Activated CD4-positive, alpha-beta T cell treated with anti-CD3 and anti-CD28 coated beads, Interleukin-2, amount 50 U/mL, for 1 hour (primary cell): ENCODE measurements around the gene OR52E2.
"Not testable (repeated sequence)": the region's sequence is repeated elsewhere in the genome, so short reads cannot be mapped to it uniquely, and the experiment has no call there.

Experiments used
- DNase-seq: peaks from one replicate; pipeline ENCODE4 v3.0.0-alpha.2; 2020

OR52E2 gene

DNA sequence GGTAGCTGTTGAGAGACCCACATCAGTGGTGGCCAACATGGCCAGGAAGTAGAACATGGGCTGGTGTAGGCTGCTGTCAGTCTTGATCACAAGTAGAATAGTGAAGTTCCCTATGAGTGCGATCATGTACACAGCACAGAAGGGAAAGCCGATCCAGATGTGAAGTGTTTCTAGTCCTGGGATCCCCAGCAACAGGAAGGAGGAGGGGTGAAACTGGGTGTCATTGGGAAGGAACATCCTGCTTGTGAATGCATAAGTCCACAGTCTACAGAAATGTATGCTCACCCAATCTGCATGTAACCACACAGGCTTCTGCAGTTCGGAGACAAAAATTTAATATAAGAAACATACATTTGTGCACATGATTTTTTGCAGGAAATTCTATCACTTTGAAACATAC is at the start of gene OR52E2:
Gene OR52E2, minus strand, starts transcription at position 237 of the 400 bp plus-strand sequence. Its CDS starts 0 bp downstream, at position 237.
- no peak for DNase-seq

DNA sequence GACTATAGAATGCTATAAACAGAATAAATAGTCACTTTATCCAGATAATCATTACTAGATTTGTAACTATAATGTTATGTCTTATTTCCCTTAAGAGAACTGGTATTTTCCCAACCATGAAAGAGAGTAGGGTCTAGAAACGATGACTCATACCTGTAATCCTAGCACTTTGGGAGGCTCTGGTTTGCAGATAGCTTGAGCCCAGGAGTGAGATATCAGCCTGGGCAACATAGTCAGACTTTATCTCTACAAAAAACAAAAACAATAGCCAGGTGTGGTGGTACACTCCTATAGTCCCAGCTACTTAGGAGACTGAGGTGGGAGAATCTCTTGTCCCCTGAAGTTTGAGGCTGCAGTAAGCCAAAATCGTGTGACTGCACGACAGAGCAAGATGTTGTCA is 47.9 kb upstream of the OR52E2 start:
- no peak for DNase-seq

DNA sequence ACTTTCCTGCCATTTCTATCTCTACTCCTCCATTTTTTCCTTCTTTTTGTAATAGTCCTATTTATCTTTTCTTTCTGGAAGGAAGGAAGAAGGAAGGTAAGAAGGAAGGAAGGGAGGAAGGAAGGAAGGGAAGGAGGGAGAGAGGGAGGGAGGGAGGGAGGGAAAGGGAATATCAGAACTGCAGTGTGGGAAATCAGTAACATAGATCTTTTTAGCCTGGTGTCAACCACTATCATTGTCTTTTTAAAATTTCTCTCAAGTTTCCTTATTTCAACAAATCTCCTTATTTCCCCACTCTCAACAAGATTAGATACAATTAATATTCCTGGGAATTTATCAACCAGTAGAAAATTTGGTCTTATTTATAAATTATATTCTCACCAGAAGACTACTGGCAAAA is 43.6 kb upstream of the OR52E2 start:
- no peak for DNase-seq

DNA sequence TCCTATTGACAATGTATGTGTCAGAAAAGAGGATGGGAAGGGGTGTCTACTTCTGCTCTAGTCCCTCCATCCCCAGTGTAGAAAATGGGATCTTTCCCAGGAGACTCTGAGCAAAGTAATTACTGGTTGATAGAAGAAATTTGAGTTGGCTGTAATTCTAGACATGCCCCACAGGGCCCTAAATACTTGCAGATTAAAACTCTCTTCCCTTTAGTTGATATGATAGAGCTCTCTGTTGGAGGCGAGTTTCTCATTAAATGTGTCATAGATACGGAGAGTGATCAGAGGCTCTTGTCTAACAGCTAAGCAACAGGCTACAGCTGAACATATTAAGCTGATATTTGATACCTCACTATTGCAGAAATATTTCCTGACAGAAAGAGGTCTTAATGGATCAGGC is 42.8 kb upstream of the OR52E2 start:
- DNase-seq: no peak

DNA sequence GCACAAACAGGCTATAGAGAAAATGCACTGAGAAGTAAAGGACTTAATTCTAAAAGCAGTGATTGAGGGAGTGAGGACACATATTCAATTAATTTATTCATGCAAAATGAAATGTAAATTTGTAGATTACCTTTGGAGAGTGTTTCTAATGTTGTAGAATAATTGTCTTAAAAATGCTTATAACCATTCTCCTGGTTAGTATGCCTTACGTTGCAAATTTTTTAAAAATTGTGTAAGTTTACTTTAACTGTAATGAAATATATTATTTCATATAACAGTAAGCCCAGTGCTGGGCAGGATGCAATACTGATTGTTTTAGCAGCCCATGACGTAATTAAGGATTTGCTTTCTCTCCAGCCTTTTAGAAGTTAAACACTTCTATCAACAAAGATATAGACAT is 36.6 kb upstream of the OR52E2 start:
- DNase-seq: no peak

DNA sequence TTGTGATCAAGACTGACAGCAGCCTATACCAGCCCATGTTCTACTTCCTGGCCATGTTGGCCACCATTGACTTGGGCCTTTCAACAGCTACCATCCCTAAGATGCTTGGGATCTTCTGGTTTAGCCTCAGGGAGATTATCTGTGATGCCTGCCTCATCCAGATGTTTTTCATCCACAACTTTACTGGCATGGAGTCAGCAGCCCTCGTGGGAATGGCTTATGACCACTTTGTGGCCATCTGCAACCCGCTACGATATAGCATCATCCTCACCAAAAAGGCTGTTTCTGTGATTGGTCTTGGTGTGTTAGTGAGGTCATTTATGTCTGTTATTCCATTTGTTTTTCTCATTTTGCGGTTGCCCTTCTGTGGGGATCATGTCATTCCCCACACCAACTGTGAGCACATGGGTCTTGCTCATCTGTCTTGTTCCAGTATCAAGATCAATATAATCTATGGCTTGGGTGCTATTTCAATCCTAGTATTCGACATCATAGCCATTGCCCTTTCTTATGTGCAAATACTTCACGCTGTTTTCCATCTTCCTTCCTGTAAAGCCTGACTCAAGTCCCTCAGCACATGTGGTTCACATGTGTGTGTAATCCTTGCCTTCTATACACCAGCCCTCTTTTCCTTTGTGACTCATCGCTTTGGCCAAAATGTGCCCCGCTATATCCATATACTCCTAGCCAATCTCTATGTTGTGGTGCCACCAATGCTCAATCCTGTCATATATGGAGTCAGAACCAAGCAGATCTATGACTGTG is 33.6 kb upstream of the OR52E2 start:
- no peak for DNase-seq

DNA sequence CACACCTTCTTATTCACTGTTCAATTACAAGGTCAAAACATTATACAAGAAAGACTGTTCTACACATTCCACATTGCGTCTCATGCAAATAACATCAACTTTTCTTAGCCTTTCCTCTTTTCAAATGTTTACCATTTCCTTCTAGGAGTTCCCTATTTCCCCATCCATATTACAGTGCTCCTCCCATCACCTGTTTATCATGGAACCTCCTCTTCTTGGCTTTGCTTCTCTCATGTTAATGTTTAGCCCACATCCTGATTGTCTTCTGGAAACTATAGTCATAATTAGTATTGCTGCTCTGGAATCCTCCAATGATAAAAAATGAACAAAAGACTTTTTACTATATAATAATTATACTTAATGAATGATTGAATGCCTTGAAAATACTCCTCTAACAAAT is 31.2 kb upstream of the OR52E2 start:
- DNase-seq: no peak

DNA sequence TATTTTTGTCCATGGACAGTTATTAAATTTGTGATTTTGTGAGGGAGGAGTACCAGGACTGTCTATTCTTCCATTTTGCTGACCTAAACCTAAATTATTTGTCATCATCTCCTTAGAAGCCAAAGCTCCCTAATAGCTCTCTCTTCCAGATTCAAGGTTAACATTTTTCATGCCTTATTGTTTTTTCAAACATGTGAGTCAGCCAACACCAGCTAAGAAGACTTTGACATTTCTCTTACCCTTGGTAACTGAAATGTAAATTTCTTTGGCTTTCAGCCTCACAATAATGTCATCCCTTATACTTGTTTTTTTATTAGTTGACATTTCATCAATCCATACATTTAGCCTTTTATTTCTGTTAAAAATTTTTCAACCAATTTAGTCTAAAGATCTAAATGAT is 29.1 kb upstream of the OR52E2 start:
- DNase-seq: no peak

DNA sequence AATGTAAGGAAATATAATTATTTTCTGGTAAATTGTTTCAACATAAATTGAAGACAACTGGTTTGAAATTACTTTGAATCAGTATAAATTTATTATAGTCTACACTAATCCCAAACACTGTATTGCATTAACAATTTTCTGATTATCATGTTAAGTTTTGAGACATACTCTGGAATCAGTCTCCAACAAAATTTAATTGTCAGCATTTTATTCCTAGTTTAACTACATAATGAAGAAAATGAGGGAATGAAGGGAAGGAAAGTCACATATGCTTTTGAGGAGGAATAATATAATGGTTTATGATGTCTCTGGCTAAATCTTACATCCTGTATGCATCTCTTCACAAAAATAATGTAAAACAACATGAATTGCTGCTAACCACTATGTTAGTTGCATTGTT is 24.2 kb upstream of the OR52E2 start:
- DNase-seq: no peak

DNA sequence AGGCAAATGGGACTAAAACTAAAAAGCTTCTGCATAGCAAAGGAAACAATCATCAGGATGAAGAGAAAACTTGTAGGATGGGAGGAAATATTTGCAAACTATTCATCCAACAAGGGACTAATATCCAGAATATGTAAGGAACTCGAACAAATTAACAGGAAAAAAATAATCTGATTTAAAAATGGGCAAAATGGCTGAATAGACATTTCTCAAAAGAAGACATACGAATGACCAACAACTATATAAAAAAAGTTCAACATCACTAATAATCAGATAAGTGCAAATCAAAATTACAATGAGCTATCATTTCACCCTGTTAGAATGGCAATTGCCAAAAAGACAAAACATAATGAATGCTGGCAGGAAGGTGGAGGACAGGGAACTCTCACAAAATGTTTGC is 22.0 kb upstream of the OR52E2 start:
- DNase-seq: no peak

DNA sequence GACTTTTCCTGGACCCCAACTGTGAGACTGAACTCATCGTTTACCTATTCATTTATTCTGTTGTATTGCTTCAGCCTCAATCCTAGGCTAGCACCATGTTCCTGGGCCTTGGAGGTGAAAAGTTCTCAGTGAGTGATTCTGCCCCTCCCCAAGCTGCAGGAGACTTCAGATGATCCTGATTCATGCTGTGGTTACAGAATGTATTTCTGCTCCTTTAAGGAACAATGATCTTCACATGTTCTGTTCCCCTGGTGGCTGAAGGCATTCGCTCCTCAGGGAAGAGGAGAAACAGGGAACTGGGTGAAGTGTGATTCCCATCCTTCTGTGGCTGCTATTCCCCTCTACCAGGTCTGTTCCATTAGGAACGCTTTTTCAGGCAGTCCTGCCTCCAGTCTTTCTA is 12.4 kb upstream of the OR52E2 start:
- no peak for DNase-seq

DNA sequence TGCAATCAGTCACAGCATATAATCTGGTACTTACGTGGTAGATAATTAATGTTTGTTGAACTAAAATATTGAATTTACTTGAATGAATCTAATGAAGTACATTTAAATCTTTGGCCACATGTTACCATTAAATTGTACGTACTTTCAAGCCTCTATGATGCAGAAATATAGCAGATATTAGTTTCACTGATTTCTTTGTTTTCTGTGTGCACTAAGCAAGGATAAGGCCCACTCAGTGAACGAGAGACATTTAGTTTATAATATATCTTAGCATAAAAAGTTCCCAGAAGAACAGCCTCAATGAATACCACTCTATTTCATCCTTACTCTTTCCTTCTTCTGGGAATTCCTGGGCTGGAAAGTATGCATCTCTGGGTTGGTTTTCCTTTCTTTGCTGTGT is 9.8 kb upstream of the OR52E2 start, which contains the start of gene OR52E1:
Gene OR52E1, plus strand, starts transcription at position 301 of the 400 bp plus-strand sequence.
- DNase-seq: no peak

DNA sequence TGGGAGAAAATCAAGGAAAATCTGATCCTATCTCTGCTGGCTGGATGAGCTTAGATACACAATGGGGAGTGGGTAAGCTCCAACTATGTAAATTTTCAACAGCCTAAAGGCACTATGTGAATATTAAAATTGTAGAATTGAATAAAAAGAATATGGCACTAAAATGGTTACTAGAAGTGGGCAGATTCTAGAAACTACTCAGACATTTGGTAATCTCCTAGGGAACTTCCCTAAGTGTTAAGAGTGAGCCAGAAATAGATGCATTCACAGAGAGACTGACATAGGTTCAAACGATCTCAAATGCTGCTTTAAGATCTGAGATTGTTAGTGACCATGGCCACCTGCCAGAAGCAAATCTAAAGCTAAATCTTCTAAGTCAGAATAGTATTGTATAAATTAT is 5.6 kb upstream of the OR52E2 start:
- no peak for DNase-seq

DNA sequence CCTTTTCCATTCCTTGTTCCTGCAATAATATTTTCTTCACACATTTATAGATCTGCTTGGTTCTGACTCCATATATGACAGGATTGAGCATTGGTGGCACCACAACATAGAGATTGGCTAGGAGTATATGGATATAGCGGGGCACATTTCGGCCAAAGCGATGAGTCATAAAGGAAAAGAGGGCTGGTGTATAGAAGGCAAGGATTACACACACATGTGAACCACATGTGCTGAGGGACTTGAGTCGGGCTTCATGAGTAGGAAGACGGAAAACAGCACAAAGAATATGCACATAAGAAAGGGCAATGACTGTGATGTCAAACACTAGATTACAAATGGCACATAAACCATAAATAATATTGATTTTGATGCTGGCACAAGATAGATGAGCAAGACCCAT is 748 bp downstream of the OR52E2 start:
- not testable (repeated sequence) for DNase-seq

DNA sequence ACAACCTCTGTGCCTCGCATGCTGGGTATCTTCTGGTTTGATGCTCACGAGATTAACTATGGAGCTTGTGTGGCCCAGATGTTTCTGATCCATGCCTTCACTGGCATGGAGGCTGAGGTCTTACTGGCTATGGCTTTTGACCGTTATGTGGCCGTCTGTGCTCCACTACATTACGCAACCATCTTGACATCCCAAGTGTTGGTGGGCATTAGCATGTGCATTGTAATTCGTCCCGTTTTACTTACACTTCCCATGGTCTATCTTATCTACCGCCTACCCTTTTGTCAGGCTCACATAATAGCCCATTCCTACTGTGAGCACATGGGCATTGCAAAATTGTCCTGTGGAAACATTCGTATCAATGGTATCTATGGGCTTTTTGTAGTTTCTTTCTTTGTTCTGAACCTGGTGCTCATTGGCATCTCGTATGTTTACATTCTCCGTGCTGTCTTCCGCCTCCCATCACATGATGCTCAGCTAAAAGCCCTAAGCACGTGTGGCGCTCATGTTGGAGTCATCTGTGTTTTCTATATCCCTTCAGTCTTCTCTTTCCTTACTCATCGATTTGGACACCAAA is 12.6 kb downstream of the OR52E2 start:
- DNase-seq: no peak

DNA sequence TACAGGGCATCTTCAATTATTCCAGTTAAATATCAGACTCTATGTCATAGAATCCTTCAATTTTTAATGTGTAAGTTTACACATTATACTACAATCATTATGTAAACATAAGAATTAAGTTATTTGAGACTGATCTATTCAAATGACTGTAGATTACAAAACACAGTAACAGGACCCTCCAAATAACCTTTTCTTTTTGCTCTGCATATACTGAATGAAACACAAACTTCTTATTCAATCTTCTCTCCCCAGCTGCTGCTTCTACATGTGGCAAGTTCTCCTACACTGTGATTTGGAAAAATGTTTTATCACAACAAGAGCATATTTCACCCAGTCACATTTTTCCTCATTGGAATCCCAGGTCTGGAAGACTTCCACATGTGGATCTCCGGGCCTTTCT is 13.2 kb downstream of the OR52E2 start, which contains the start of gene OR52J3:
Gene OR52J3, plus strand, starts transcription at position 301 of the 400 bp plus-strand sequence. Its CDS starts 0 bp downstream, at position 301.
- no peak for DNase-seq

DNA sequence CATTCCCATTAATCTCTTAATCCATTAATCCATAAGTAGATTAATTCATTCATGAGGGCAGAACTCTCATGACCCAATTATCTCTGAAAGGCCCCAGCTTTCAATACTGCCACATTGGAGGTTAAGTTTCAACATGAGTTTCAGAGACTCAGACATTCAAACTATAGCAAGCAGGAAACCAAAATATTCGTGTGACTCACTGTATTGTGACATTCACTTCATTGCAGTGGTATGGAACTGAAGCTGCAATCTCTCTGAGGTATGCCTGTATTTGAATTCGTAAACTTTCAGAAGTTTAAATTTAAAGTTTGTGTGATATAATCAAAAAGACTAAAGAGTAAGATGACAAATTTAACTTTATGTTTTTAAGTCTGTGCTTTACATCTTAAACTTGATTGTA is 16.0 kb downstream of the OR52E2 start:
- DNase-seq: no peak

DNA sequence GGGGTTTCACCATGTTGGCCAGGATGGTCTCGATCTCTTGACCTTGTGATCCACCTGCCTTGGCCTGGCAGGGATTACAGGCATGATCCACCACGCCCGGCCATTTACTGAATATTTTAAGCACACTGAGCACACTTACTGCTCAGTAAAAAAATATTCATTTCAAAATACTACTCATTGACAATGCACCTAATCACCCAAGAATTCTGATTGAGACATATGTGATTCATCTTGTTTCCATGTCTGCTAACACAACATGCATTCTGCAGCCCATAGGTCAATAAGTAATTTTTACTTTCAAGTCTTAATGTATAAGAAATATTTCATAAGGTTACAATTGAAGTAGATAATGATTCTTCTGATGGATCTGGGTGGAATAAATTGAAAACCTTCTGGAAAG is 17.3 kb downstream of the OR52E2 start:
- no peak for DNase-seq

DNA sequence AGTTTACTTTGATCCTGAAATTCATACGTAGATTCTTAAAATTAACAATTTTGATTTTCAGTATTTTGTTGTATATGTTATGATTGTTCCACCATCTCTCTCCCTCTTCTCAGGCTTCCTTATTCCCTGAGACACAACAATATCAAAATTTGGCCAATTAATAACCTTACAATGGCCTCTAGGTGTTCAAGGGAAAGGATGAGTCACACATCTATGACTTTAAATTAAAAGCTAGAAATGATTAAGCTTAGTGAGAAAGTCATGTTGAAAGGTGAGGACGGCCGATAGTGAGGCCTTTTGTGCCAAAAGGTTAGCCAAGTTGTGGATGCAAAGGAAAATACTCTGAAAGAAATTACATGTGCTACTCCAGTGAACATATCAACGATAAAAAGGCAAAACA is 18.6 kb downstream of the OR52E2 start:
- no peak for DNase-seq

DNA sequence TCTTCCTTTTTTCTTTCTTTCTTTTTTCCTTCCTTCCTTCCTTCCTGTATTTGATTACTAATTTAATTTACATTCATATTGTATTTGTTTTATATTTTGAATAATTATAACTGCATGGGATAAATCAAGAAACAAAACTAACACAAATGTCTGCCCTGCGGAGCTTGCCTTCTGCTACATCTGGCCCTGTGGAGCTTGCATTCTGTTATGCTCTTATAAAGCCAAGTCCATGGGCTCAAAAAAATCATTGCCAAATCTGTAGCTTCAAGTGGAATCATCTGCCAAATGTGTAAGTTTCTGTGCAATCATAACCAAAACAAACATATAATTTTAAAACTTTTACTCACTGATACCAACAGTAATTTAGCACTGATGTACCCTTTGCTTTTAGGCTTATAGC is 21.1 kb downstream of the OR52E2 start:
- no peak for DNase-seq

DNA sequence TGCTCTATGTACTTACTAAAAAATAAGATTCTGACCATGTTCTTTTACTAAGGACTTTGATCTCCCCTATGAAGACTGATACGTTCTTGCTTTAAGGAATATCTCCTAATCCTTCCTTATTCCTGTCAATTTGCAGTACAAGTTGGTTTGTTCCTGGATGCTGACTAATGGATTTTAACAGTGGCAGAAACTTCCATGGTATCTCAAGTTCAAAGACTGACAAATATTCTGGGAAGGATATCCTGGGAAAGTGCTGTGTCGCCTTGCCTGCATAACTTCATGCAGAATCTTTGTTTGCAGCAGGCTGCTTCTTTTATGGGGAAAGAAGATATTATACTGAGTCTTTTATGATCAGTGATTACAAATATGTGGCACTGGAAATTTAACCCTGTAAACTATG is 21.5 kb downstream of the OR52E2 start:
- DNase-seq: no peak

DNA sequence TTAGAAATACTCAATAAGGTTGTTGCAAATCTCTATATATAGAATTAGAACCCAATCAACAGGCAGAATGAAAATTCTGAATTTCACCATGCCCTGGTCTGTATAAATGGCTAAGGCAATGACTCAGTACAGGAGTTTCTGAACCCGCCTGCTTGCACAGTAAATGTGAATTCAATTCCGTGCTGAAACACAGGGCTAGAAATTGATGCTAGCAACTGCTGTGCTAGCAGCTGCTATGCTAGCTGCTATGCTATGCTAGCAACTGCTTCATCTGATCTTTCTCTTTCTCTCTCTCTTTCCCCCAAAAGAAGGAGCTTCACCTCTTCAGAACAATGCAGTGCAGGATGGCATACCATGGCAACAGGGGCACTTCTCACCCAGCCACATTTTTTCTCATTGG is 22.8 kb downstream of the OR52E2 start:
- DNase-seq: no peak

DNA sequence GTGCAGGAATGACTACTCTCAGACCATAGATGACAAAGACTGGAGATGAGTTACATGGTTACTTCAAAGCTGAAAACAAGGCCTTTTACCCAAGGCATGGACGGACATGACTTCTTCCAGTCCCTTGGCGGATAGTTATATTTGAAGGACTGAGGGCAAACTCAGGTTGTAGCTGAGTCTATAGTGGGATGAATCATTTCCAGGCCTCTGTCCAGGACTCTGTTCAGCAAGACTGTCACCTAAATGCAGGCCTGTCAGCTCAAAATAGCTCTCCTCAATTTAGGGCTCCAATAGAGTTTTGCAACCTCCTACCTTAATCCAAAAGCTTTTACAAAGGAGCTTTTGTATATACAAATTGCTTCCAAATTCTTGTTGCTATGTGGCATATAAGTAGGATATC is 37.4 kb downstream of the OR52E2 start:
- no peak for DNase-seq

DNA sequence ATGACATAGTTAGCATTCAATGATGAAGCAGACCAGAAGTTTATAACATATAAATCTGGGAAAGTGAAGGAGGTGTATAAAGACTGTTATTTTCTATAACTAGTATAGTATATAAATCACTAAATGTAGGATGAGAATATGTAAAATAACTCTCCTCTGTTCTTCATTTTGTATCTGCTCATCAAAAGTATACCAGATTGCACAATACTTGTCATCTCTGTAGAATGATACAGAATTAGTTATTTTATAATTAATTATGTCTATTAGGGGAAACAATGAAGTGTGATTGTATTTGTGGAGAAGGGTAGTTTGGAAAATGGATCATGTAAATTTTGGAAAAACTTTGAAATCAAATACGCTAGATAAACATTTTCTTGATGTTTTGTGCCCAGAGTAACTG is 46.4 kb downstream of the OR52E2 start:
- no peak for DNase-seq

DNA sequence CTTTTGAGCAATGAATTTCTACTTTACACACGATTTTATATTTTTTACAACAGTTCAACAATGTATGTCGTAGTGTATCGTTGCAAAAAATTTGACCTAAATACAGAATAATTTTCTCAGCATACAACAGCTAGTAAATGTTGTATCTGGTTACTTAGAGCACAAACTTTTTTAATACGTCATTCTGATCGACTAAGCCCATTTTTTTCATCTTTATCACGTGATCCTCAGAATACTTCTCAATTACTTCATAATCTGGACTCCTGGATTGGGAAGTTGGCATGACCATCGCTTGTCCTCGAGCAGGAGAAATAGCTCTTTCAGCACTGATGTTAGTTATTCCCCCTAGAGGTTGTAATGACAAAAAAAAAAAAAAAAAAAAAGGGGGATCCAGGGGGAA is 48.2 kb downstream of the OR52E2 start:
- DNase-seq: no peak
